GM19324 (cell line): ENCODE data around the gene FAM78A.

ENCODE experiments used
- ATAC-seq: cut with Tn5 transposase; IDR thresholded peaks from one replicate; pipeline ENCODE4 v1.9.1; 2021; ENCODE audit warnings: mild to moderate bottlenecking, moderate library complexity; ENCODE audit not compliant: unreplicated experiment, low FRiP score

FAM78A gene

GRCh38 chr9:131276094-131276888 is at the start of gene FAM78A:
TSS of gene FAM78A (minus strand) at chr9:131276510. CDS start at chr9:131276179, 331 bp downstream.
- no peak for ATAC-seq

- ATAC-seq: no peak
Observed at GRCh38 chr9:131324736-131325679, 48.7 kb upstream of the FAM78A start.

GRCh38 chr9:131323629-131324028 is 47.3 kb upstream of the FAM78A start:
- no peak for ATAC-seq

GRCh38 chr9:131320031-131320685 is 43.8 kb upstream of the FAM78A start:
- no peak for ATAC-seq

GRCh38 chr9:131319486-131319885 is 43.2 kb upstream of the FAM78A start:
- ATAC-seq: no peak

DNA sequence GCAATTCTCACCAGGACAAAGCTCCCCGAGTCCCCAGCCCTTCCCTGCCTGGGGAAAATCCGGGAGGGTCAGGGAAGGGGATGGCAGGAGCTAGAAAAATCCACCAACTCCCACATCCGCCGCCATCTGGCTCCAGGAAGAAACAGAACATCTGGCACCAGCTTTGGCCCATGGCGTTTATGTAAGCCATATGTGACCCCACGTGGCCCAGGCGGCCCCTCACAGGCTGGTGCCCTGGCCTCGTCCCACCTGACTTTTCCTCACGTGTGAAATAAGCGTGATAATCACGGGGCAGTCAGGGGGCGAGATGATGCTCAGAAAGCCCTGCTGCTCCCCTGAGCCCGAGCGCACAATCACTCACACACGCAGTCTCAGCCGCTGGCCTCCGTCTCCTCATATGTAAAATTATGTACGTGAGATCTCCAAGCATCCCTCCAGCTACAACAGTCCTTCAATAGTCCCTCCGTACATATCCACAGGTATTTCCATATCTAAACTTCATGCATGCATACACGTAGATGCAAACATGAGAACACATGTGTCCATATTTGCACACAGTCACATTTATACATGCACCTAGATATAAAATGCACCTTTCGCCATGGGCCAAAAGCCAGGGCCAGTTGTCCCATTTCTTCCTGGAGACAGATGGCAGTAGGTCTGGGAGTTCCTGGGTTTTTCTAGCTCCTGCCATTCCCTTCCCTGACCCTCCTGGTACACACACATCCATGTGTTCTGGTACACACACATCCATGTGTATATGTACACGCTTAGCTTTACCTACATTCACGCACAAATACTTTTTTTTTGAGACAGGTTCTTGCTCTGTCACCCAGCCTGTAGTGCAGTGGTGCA is 42.1 kb upstream of the FAM78A start:
- no peak for ATAC-seq

DNA sequence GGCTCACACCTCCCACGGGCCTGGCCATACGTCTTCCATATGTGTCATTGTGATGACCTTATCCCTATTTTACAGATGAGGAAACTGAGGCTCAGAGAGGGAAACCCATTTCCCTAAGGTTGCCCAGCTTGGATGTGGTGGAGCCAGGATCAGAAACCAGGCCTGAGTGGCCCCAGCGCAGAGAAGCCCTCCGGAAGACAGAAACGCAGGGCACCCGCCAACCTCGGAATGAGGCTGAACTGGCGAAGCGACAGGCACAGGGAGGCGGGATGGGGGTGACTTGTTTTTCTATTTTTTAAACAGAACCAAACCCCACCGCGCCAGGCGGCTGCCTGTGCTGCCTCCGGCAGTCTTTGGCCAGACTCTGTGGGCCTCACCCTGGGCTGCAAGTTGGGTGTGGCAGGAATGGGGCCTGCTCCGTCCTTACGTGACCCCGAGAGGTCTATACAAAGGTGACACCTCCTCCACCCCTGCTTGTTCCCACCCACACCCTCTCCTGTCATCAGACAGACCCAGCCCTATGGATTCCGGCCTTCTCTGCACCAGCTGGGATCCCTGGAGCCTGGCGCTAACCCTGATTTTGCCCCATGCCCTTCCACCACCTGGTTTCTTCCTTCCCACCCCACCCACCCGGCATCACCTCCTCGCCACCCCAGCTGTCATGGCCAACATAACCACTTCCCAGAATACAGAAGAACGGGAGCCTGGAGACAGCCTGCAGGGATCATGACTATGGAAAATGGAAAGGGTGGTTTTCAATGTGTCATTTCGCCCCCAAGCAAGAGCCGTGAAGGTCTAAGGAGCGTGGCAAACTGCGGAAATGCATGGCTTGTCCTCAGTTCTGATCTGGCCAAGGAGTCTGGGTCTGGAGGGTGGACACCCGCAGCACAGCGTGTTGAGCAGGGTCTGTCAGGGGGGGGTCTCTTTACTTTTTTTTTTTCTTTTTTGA is 36.8 kb upstream of the FAM78A start:
- no peak for ATAC-seq

- ATAC-seq: no peak
Observed at GRCh38 chr9:131312246-131312645, 35.9 kb upstream of the FAM78A start.

- no peak for ATAC-seq
Observed at GRCh38 chr9:131310833-131311554, 34.7 kb upstream of the FAM78A start.

DNA sequence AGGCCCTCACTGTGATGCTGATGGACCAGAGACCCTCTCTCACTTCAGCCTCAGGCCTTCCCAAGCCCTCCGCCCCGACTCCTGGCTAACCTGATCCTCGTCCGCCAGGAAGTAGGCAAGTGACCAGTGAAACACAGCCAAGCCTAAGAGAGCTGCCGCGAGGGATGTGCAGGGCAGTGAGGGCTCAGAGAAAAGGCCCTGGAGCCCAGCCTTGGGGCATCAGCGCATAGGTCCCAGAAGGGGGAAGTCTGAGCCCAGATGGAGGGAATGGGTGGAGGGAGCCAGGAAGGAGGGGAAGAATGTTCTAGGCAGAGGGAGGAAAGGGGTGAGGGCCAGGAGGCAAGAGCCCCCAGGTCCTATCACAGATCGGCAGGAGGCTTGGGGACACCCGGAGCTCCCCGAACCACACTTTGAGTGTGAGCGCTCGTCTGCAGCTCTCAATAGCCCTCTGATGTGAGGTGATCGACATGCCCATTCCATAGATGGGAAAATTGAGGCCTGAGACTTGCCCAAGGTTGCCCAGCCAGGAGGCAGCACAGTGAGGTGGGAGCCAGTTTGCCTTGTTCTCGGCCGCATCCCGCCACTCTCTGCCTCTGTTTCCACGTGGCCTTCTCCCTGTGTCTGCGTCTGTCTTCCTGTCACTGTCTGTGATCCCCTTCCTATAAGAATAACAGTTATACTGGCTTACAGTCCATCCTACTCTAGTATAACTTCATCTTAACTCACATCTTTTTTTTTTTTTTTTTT is 33.4 kb upstream of the FAM78A start:
- ATAC-seq: no peak

GRCh38 chr9:131308906-131309529 is 32.7 kb upstream of the FAM78A start:
- ATAC-seq: no peak

GRCh38 chr9:131308452-131308851 is 32.1 kb upstream of the FAM78A start:
- ATAC-seq: no peak

- no peak for ATAC-seq
Observed at GRCh38 chr9:131307974-131308373, 31.7 kb upstream of the FAM78A start.

DNA sequence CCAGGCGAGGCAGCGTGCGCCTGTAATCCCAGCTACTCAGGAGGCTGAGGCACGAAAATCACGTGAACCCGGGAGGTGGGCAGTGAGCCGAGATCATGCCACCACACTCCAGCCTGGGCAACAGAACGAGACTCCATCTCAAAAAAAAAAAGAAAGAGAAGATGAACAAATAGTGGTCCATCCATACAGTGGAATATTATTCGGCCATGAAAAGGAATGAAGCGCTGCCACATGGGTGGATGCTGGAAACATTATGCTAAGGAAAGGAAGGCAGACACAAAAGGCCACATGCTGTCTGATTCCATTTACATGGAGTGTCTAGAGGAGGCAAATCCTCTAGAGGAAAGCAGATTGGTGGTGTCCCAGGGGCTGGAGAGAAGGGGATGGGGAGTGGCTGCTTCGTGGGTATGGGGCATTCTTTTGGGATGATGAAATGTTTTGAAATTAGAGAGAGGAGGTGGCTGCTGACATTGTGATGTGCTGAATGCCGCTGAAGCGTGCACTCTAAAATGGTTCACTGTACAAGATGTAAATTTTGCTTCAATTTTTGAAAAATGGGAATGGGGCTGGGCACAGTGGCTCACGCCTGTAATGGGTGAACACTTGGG is 30.2 kb upstream of the FAM78A start:
- no peak for ATAC-seq

- ATAC-seq: no peak
Observed at GRCh38 chr9:131304676-131305355, 28.5 kb upstream of the FAM78A start.
